H1 (cell line): Measurements from ENCODE around the gene INHA. TPM values are rescaled to one million over a fixed set of nuclear protein-coding genes. Genes with fewer than 3 reads are reported as not detected.

Experiments
- CTCF ChIA-PET: fragments of 300-600 bp; sonication (Branson Sonifier 250); formaldehyde crosslinking; loops from one replicate; lab custom pipeline; 2021; ENCODE audit not compliant: partially characterized antibody; lab: Charles Lee
- POLR2A ChIA-PET: fragments of 300-600 bp; sonication (Branson Sonifier 250); formaldehyde crosslinking; loops from one replicate; lab custom pipeline; 2021; ENCODE audit warnings: inconsistent platforms; ENCODE audit not compliant: partially characterized antibody; lab: Charles Lee
- DNase-seq, 2 experiments: peaks; one replicate each; pipeline versions ENCODE4 v3.0.0 to v3.0.0-alpha.2; 2010 to 2022; ENCODE audit warnings: low spot score in 2 of 2, low read depth in 1 of 2, mixed read lengths in 1 of 2
- FAIRE-seq: peaks from 2 replicates; lab custom pipeline; 2011; peaks lifted over from hg19 to GRCh38; lab: Jason Lieb, UNC
- H2AFZ ChIP-seq: 2 replicates; pipeline ENCODE4 v1.8.1; 2012; ENCODE audit warnings: low read length, inconsistent platforms
- H2AK5ac ChIP-seq: 2 replicates; pipeline ENCODE4 v1.6.1; 2013; ENCODE audit warnings: low read depth, low read length
- H2BK120ac ChIP-seq: replicated peaks from 2 replicates; pipeline ENCODE3; 2013; ENCODE audit warnings: low read depth, low read length, inconsistent platforms
- H2BK12ac ChIP-seq: 2 replicates; pipeline ENCODE4 v1.6.1; 2013; ENCODE audit warnings: low read depth, low read length
- H2BK15ac ChIP-seq: 2 replicates; pipeline ENCODE4 v1.6.1; 2013; ENCODE audit warnings: low read length
- H2BK20ac ChIP-seq: 2 replicates; pipeline ENCODE4 v1.6.1; 2013; ENCODE audit warnings: low read length
- H2BK5ac ChIP-seq: 2 replicates; pipeline ENCODE4 v1.6.1; 2013; ENCODE audit warnings: low read depth, low read length
- H3K14ac ChIP-seq: 2 replicates; pipeline ENCODE4 v1.6.1; 2013; ENCODE audit warnings: inconsistent platforms; ENCODE audit not compliant: insufficient read length
- H3K18ac ChIP-seq: 2 replicates; pipeline ENCODE4 v1.6.1; 2013; ENCODE audit warnings: low read length; ENCODE audit errors: extremely low read depth
- H3K23ac ChIP-seq: 2 replicates; pipeline ENCODE4 v1.6.1; 2013; ENCODE audit warnings: inconsistent platforms; ENCODE audit not compliant: insufficient read length
- H3K23me2 ChIP-seq: 2 replicates; pipeline ENCODE4 v1.6.1; 2013; ENCODE audit warnings: low read depth, low read length
- H3K27ac ChIP-seq: 2 replicates; pipeline ENCODE4 v1.6.1; 2011; ENCODE audit warnings: low read depth, low read length, inconsistent platforms
- H3K27me3 ChIP-seq, 4 experiments: replicated peaks in 1 of 4; 1 replicate in 1 of 4; 2 replicates in 3 of 4; pipeline versions ENCODE4 v1.6.1 to v1.8.1; 2011 to 2013; ENCODE audit warnings: low read length in 3 of 4, mild to moderate bottlenecking in 3 of 4, inconsistent platforms in 2 of 4, mixed read lengths in 2 of 4, moderate library complexity in 1 of 4; ENCODE audit not compliant: control insufficient read depth in 3 of 4, insufficient read depth in 3 of 4; ENCODE audit errors: extremely low read depth in 1 of 4
- H3K36me3 ChIP-seq, 4 experiments: 2 replicates each; pipeline versions ENCODE4 v1.6.1 to v1.8.1; 2011 to 2013; ENCODE audit warnings: mild to moderate bottlenecking in 4 of 4, low read length in 3 of 4, moderate library complexity in 2 of 4, control low read depth in 1 of 4, inconsistent platforms in 1 of 4; ENCODE audit not compliant: insufficient read depth in 4 of 4, control insufficient read depth in 2 of 4
- H3K4ac ChIP-seq: replicated peaks from 2 replicates; pipeline ENCODE3; 2013; ENCODE audit warnings: low read length, low read depth, mixed read lengths, inconsistent platforms; ENCODE audit not compliant: insufficient read length
- H3K4me1 ChIP-seq, 4 experiments: replicated peaks in 1 of 4; 1 replicate in 1 of 4; 2 replicates in 3 of 4; pipeline versions ENCODE4 v1.6.1 to v1.8.1; 2011 to 2013; ENCODE audit warnings: low read length in 3 of 4, inconsistent platforms in 2 of 4, mixed read lengths in 1 of 4; ENCODE audit not compliant: insufficient read depth in 4 of 4, control insufficient read depth in 3 of 4
- H3K4me2 ChIP-seq, 2 experiments: 2 replicates each; pipeline versions ENCODE4 v1.6.1 to v1.8.1; 2011 to 2013; ENCODE audit warnings: low read depth in 2 of 2, low read length in 2 of 2, control low read depth in 1 of 2, inconsistent platforms in 1 of 2, mild to moderate bottlenecking in 1 of 2; ENCODE audit not compliant: insufficient read depth in 1 of 2
- H3K4me3 ChIP-seq, 4 experiments: fragments of 200-600, 300-600 bp in 1 of 4; sonication (generic), shearing (Covaris generic), sonication (Bioruptor Twin) in 1 of 4; 2 replicates each; pipeline versions ENCODE4 v1.5.1 to v1.8.1; 2011 to 2016; ENCODE audit warnings: low read length in 4 of 4, low read depth in 3 of 4, control low read depth in 2 of 4, inconsistent platforms in 2 of 4, mild to moderate bottlenecking in 2 of 4, mixed read lengths in 1 of 4, moderate library complexity in 1 of 4; ENCODE audit not compliant: insufficient read depth in 2 of 4; ENCODE audit errors: extremely low read depth in 1 of 4
- H3K56ac ChIP-seq: replicated peaks from 2 replicates; pipeline ENCODE3; 2013; ENCODE audit warnings: low read depth, mild to moderate bottlenecking, mixed read lengths, low read length, inconsistent platforms; ENCODE audit not compliant: insufficient read length
- H3K79me1 ChIP-seq: 2 replicates; pipeline ENCODE4 v1.6.1; 2013; ENCODE audit warnings: low read depth, low read length, control low read depth
- H3K79me2 ChIP-seq, 2 experiments: 2 replicates each; pipeline versions ENCODE4 v1.6.1 to v1.8.1; 2012 to 2013; ENCODE audit warnings: low read length in 2 of 2, mild to moderate bottlenecking in 2 of 2, inconsistent platforms in 1 of 2; ENCODE audit not compliant: insufficient read depth in 2 of 2, control insufficient read depth in 1 of 2
- H3K9ac ChIP-seq, 4 experiments: replicated peaks in 1 of 4; 1 replicate in 1 of 4; 2 replicates in 3 of 4; pipeline versions ENCODE4 v1.6.1 to v1.8.1; 2011 to 2013; ENCODE audit warnings: low read depth in 3 of 4, low read length in 3 of 4, control low read depth in 2 of 4, mild to moderate bottlenecking in 2 of 4, moderate library complexity in 2 of 4, inconsistent platforms in 1 of 4; ENCODE audit errors: extremely low read depth in 1 of 4
- H3K9me3 ChIP-seq, 2 experiments: 2 replicates each; pipeline versions ENCODE4 v1.6.1 to v1.8.1; 2012 to 2013; ENCODE audit warnings: mild to moderate bottlenecking in 2 of 2, moderate library complexity in 2 of 2, control low read depth in 1 of 2, inconsistent platforms in 1 of 2, low read depth in 1 of 2, low read length in 1 of 2, mixed read lengths in 1 of 2; ENCODE audit not compliant: insufficient read depth in 2 of 2
- H4K20me1 ChIP-seq, 2 experiments: replicated peaks in 1 of 2; 2 replicates each; pipeline versions ENCODE3 to v1.8.1; 2011 to 2013; ENCODE audit warnings: inconsistent platforms in 2 of 2, low read length in 2 of 2, mild to moderate bottlenecking in 1 of 2; ENCODE audit not compliant: insufficient read depth in 2 of 2, control insufficient read depth in 1 of 2
- H4K5ac ChIP-seq: 2 replicates; pipeline ENCODE4 v1.6.1; 2013; ENCODE audit warnings: low read length, low read depth, mixed read lengths, inconsistent platforms; ENCODE audit not compliant: insufficient read length
- H4K8ac ChIP-seq: 2 replicates; pipeline ENCODE4 v1.8.0; 2013; ENCODE audit warnings: mild to moderate bottlenecking, moderate library complexity, low read length, inconsistent platforms; ENCODE audit not compliant: insufficient read depth; ENCODE audit errors: extremely low read depth
- H4K91ac ChIP-seq: replicated peaks from 2 replicates; pipeline ENCODE3; 2013; ENCODE audit warnings: low read length, mixed read lengths, inconsistent platforms; ENCODE audit not compliant: insufficient read length
- BCL11A ChIP-seq, 2 experiments: IDR thresholded peaks; one replicate each; pipeline ENCODE4 v1.6.1; 2011; ENCODE audit warnings: low read depth in 2 of 2, low read length in 2 of 2, mild to moderate bottlenecking in 2 of 2
- CBX8 ChIP-seq: fragments of 300-800, 300-1000 bp; sonication (generic); IDR thresholded peaks from 2 replicates; pipeline ENCODE4 v1.7.1; 2016; ENCODE audit warnings: low read depth, low read length, borderline replicate concordance
- CHD2 ChIP-seq: IDR thresholded peaks from 2 replicates; pipeline ENCODE4 v1.6.1; 2012; ENCODE audit warnings: low read length, improper control_type of control experiment
- EZH2 ChIP-seq: fragments of 200-600 bp; sonication (generic); IDR thresholded peaks from 2 replicates; pipeline ENCODE4 v1.7.1; 2012; ENCODE audit warnings: low read depth, mild to moderate bottlenecking, moderate library complexity, low read length, inconsistent platforms; ENCODE audit not compliant: severe bottlenecking
- GTF2F1 ChIP-seq: IDR thresholded peaks from 2 replicates; pipeline ENCODE4 v1.6.1; 2012; ENCODE audit warnings: low read depth, low read length, improper control_type of control experiment, borderline replicate concordance
- NANOG ChIP-seq: IDR thresholded peaks from 2 replicates; pipeline ENCODE4 v1.6.1; 2011; ENCODE audit warnings: low read length, low read depth, mild to moderate bottlenecking, inconsistent platforms; ENCODE audit not compliant: insufficient read depth, poor library complexity, severe bottlenecking
- RXRA ChIP-seq: IDR thresholded peaks from 2 replicates; pipeline ENCODE4 v1.6.1; 2011; ENCODE audit warnings: low read depth, mild to moderate bottlenecking, low read length, moderate library complexity; ENCODE audit not compliant: insufficient read depth
- SIX5 ChIP-seq: IDR thresholded peaks from 2 replicates; pipeline ENCODE4 v1.6.1; 2011; ENCODE audit warnings: mild to moderate bottlenecking, low read depth, low read length
- SP2 ChIP-seq: IDR thresholded peaks from 2 replicates; pipeline ENCODE4 v1.6.1; 2012; ENCODE audit warnings: mild to moderate bottlenecking, low read length, inconsistent platforms
- TAF7 ChIP-seq: optimal IDR thresholded peaks from 2 replicates; pipeline ENCODE3; 2011; ENCODE audit warnings: low read depth, mild to moderate bottlenecking, inconsistent platforms, low read length, moderate library complexity, borderline replicate concordance
- WGBS, 2 experiments: shearing (Covaris generic) in 1 of 2; methylation state at CpG; one replicate each; pipeline versions ENCODE4 v1.1.6 to v1.1.7; 2013 to 2015; ENCODE audit warnings: low lambda C conversion rate in 2 of 2, mixed read lengths in 2 of 2, inconsistent platforms in 1 of 2, low coverage in 1 of 2, missing lambda C conversion rate in 1 of 2; ENCODE audit not compliant: insufficient replicate concordance in 2 of 2, insufficient coverage in 1 of 2, insufficient read length in 1 of 2; ENCODE audit errors: extremely low coverage in 1 of 2, missing lambda C conversion rate in 1 of 2; 5-methylcytosine and 5-hydroxymethylcytosine counted together
- polyA plus RNA-seq, 7 experiments: library from polyadenylated mRNA; depleted of rRNA in 3 of 7; stranded (reverse) in 5 of 7; unstranded in 2 of 7; fragments of >200 nt in 5 of 7; fragments of 200-250 nt in 2 of 7; gene quantifications; 1 replicate in 5 of 7; 2 replicates in 1 of 7; 4 replicates in 1 of 7; pipeline versions ENCODE4 v1.2.1 to v1.2.3, GENCODE V29; 2011 to 2013; ENCODE audit warnings: missing spikeins in 2 of 7, mixed read lengths in 2 of 7
- total RNA-seq: library from RNA; stranded (reverse); fragmentation: NEBNext Ultra II Directional; extraction: Animal tissue kit (Norgen Biotek cat#: 25700); gene quantifications from 2 replicates; pipeline ENCODE4 v1.2.1, GENCODE V29; 2021
- TF ChIP-seq, protein P1 (sequence below): IDR thresholded peaks from 2 replicates; pipeline ENCODE4 v1.6.1; 2012; ENCODE audit warnings: inconsistent platforms

INHA gene
- total and polyA plus RNA-seq, 2 of the 8 experiments (the other 6 are each of a cell fraction or from before 2014, with no cell fraction given), result 0.65 to 2.7 TPM

DNA sequence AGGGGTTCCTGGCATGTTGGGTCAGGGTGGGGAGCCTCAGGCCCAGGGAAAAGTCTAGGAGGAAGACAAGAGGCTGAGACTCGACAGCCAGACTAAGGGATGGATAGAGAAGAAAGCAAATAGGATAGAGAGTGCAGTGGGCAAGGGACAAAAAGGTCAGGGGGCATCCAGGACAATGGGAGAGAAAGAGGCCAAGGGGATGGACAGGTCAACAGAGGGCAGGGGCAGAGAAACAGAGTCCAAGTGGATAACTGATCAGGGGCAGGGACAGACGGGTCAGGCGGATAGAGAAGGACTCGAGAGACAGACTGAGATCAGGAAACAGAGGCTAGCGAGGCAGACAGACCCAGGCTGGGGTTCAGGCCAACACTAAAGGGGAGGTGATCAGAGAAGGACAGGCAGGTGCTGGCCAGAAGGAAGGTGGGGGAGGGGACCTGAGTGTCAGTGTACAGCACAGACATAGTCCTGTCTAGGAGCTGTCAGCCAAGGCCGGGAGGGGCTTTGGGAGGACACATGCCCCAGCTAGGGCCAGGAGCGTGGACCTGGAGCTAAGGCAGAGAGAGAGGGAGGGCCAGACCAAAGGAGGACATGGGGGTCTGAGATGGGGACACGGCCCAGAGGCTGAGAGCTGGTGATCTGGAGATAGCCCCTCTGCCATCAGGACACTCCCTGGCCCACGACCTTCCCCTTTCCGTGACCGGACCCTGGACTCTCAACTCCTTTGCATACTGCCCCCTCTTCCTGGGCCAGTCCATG, 45.6 kb upstream of the INHA start:
- DNase-seq (no peak), FAIRE-seq (no peak)
- H3K18ac ChIP-seq, result no peak overlapping the region
- H3K23me2 ChIP-seq, result peaks cover 2% of the 10 kb centered on the region; the same call in 1 of the 2 replicates
- no peak overlapping the region for H3K4me3 ChIP-seq
- no peak overlapping the region for H3K56ac ChIP-seq
- H3K27me3 ChIP-seq, result peaks cover 0 to 24% (median 12%) of the 10 kb centered on the region in 4 experiments; a peak in 6 of 7 replicates
- no peaks in the 10 kb centered on the region for H3K79me2 ChIP-seq
- H2AFZ ChIP-seq, result no peak overlapping the region
- H4K91ac ChIP-seq, result no peak overlapping the region
- H3K9me3 ChIP-seq, result no peaks in the 10 kb centered on the region
- CTCF ChIA-PET, result interaction anchor here (0.8 to 113.1 kb wide), 14 partner anchors 5 to 148 kb away, joined by 3 to 7248 read pairs (median 6); partner anchors contain the start of genes ASIC4, CHPF, DES and GMPPA
- H3K36me3 ChIP-seq, result no peaks in the 10 kb centered on the region
- no peak overlapping the region; the same call in 1 of the 2 replicates for H4K8ac ChIP-seq
- H3K4me2 ChIP-seq, result no peak overlapping the region
- TF ChIP-seq SIX5, result no peak
- TF ChIP-seq TAF7, result no peak
- TF ChIP-seq SP2, result no peak
- TF ChIP-seq GTF2F1, result no peak
- no peak for TF ChIP-seq EZH2
- no peak for TF ChIP-seq CHD2
- TF ChIP-seq BCL11A (IDR thresholded peaks at IDR 0.05; ENCODE audit: low read depth in 2 of 2, low read length in 2 of 2), result no peak
- TF ChIP-seq RXRA, result no peak
- TF ChIP-seq CBX8, result no peak
- TF ChIP-seq, protein P1, sequence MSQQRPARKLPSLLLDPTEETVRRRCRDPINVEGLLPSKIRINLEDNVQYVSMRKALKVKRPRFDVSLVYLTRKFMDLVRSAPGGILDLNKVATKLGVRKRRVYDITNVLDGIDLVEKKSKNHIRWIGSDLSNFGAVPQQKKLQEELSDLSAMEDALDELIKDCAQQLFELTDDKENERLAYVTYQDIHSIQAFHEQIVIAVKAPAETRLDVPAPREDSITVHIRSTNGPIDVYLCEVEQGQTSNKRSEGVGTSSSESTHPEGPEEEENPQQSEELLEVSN, result no peak
- TF ChIP-seq NANOG, result no peak
- no peak overlapping the region; the same call in 1 of the 2 replicates for H2AK5ac ChIP-seq
- POLR2A ChIA-PET, result interaction anchor here (0.9 to 3.8 kb wide), 13 partner anchors 14 to 84 kb away, joined by 3 to 14 read pairs (median 3); partner anchors contain the start of genes CHPF, GMPPA and TMEM198
- H2BK20ac ChIP-seq, result no peak overlapping the region
- H2BK120ac ChIP-seq, result no peak overlapping the region
- no peak overlapping the region for H3K4ac ChIP-seq
- H3K27ac ChIP-seq, result no peak overlapping the region
- 0 out of 2 replicates have a peak overlapping the region, but pooled peaks have one; percentile 33 for H2BK12ac ChIP-seq
- no peak overlapping the region for H3K9ac ChIP-seq
- H3K79me1 ChIP-seq, result no peaks in the 10 kb centered on the region
- H3K23ac ChIP-seq, result no peak overlapping the region
- H3K4me1 ChIP-seq, result peaks cover 0 to 25% (median 15%) of the 10 kb centered on the region in 4 experiments; a peak in 6 of 7 replicates
- peak overlapping the region; percentile 45; the same call in 1 of the 2 replicates for H2BK5ac ChIP-seq
- H2BK15ac ChIP-seq, result peak overlapping the region; percentile 95; the same call in 1 of the 2 replicates
- H4K20me1 ChIP-seq, result no peaks in the 10 kb centered on the region
- H3K14ac ChIP-seq, result no peak overlapping the region
- no peak overlapping the region for H4K5ac ChIP-seq
- 76% methylated on average over 10 of the region's 11 CpGs; no CpG with 5 or more reads in 1 of the 2 experiments for WGBS, 2 experiments
